Measurements from ENCODE around the gene SF1.

GRCh38 chr11:64745189-64745520, 33.2 kb downstream of the SF1 start:
- TF ChIP-seq ARNT (IDR thresholded peaks at IDR 0.05) (no peak), ELF4 (IDR thresholded peaks at IDR 0.05) (no peak), FOXM1 (IDR thresholded peaks at IDR 0.05; ENCODE audit: borderline replicate concordance) (no peak), BHLHE40 (IDR thresholded peaks at IDR 0.05; ENCODE audit: borderline replicate concordance) (no peak), FOXA1 (IDR thresholded peaks at IDR 0.05) (no peak), SP1 (IDR thresholded peaks at IDR 0.05) (no peak), HDGF (IDR thresholded peaks at IDR 0.05; ENCODE audit: borderline replicate concordance) (no peak), ZNF384 (IDR thresholded peaks at IDR 0.05) (no peak), SUZ12 (IDR thresholded peaks at IDR 0.05) (no peak), TARDBP (IDR thresholded peaks at IDR 0.05) (no peak), FOXK2 (IDR thresholded peaks at IDR 0.05) (no peak), LEF1 (IDR thresholded peaks at IDR 0.05; ENCODE audit: borderline replicate concordance) (no peak), NFRKB (IDR thresholded peaks at IDR 0.05) (no peak), PKNOX1 (IDR thresholded peaks at IDR 0.05) (no peak)
